ENCODE data around the gene LRRC3. TPM values are rescaled to one million over a fixed set of nuclear protein-coding genes. Genes with fewer than 3 reads are reported as not detected.

Gene LRRC3
- total and polyA plus RNA-seq, 4 donors, result 3.0 to 14.2 (median 7.5) TPM

GRCh38 chr21:44455524-44456213 lies 359 bp downstream of the LRRC3 start:
- Histone ChIP-seq H3K27ac (ENCODE audit: low read depth in 1 of 2, low read length in 2 of 2) (peak overlapping the region; percentile 69 to 94), H3K9ac (ENCODE audit: low read depth in 1 of 2, low read length in 2 of 2) (peak overlapping the region; percentile 59 to 82), H3K4me3 (ENCODE audit: low read depth in 1 of 3, low read length in 3 of 3) (peak overlapping the region; percentile 41 to 91 (median 68)), H3K27me3 (ENCODE audit: control insufficient read depth in 4 of 4, insufficient read depth in 4 of 4, low read length in 3 of 4) (no peaks in the 10 kb centered on the region), H3K4me1 (ENCODE audit: control insufficient read depth in 4 of 4, insufficient read depth in 4 of 4, low read length in 3 of 4) (peaks cover 18 to 54% (median 36%) of the 10 kb centered on the region in 4 donors), H3K36me3 (ENCODE audit: control insufficient read depth in 4 of 4, insufficient read depth in 3 of 4, low read depth in 1 of 4, low read length in 3 of 4) (no peaks in the 10 kb centered on the region), H3K9me3 (ENCODE audit: control insufficient read depth in 4 of 4, low read length in 3 of 4) (no peaks in the 10 kb centered on the region)
- TF ChIP-seq JUND (IDR thresholded peaks at IDR 0.05) (no peak), ZBTB33 (IDR thresholded peaks at IDR 0.05) (no peak), ATF3 (IDR thresholded peaks at IDR 0.05) (no peak), HNF4G (IDR thresholded peaks at IDR 0.05) (no peak), YY1 (IDR thresholded peaks at IDR 0.05) (peak; percentile 14), FOXA2 (IDR thresholded peaks at IDR 0.05) (no peak), FOXA1 (IDR thresholded peaks at IDR 0.05) (no peak), HNF4A (conservative IDR thresholded peaks at IDR 0.05) (no peak), TAF1 (conservative IDR thresholded peaks at IDR 0.05) (no peak), RXRA (IDR thresholded peaks at IDR 0.05) (no peak), NR2F2 (IDR thresholded peaks at IDR 0.05) (no peak), EGR1 (IDR thresholded peaks at IDR 0.05; ENCODE audit: low read depth in 2 of 2) (no peak), GABPA (IDR thresholded peaks at IDR 0.05 in 1 of 2, conservative IDR thresholded peaks at IDR 0.05 in 1 of 2) (no peak), RAD21 (IDR thresholded peaks at IDR 0.05) (peak in 1 of 2 donors; percentile 33), SP1 (IDR thresholded peaks at IDR 0.05) (peak; percentile 18), REST (IDR thresholded peaks at IDR 0.05) (no peak), CTCF (IDR thresholded peaks at IDR 0.05; ENCODE audit: low read depth, low read length, missing input control) (no peak), MAX (IDR thresholded peaks at IDR 0.05) (no peak)
- peak; percentile 43 for DNase-seq (ENCODE audit: low spot score)
- WGBS, result 2% methylated on average over 72 of the region's 72 CpGs
